SK-N-SH (cell line): ENCODE data around the gene R3HDM4. TPM values are rescaled to one million over a fixed set of nuclear protein-coding genes. Genes with fewer than 3 reads are reported as not detected.

Experiments
- CTCF ChIA-PET: fragments of 300-600, 350-600 bp; formaldehyde crosslinking; extraction: SDS; loops from one replicate; lab custom pipeline; 2021; lab: Yijun Ruan, JAX
- POLR2A ChIA-PET: fragments of 350-600 bp; sonication (Branson Sonifier 250); formaldehyde crosslinking; extraction: SDS; loops from one replicate; lab custom pipeline; 2020; ENCODE audit warnings: antibody characterized with exemption, inconsistent platforms; lab: Yijun Ruan, JAX
- DNase-seq: peaks from one replicate; pipeline ENCODE4 v3.0.0; 2012
- H2AFZ ChIP-seq: fragments of 200-600 bp; sonication (generic); 2 replicates; pipeline ENCODE4 v1.8.1; 2016; ENCODE audit warnings: antibody characterized with exemption, mild to moderate bottlenecking, low read depth
- H3F3A ChIP-seq: fragments of 200-600 bp; sonication (generic); replicated peaks from 2 replicates; pipeline ENCODE3; 2016; ENCODE audit warnings: antibody characterized with exemption, mild to moderate bottlenecking; ENCODE audit not compliant: insufficient read depth
- H3K27ac ChIP-seq, 2 experiments: fragments of 200-500 bp in 1 of 2; fragments of 200-600 bp in 1 of 2; sonication (Bioruptor generic) in 1 of 2; sonication (generic), shearing (Covaris generic) in 1 of 2; 2 replicates each; pipeline versions ENCODE4 v1.5.1 to v1.6.1; 2014 to 2016; ENCODE audit warnings: low read depth in 2 of 2, inconsistent platforms in 1 of 2, low read length in 1 of 2, mild to moderate bottlenecking in 1 of 2, mixed read lengths in 1 of 2
- H3K27me3 ChIP-seq: fragments of 200-600 bp; sonication (generic), shearing (Covaris generic); 2 replicates; pipeline ENCODE4 v1.6.1; 2016; ENCODE audit warnings: mixed run types; ENCODE audit not compliant: insufficient read depth
- H3K36me3 ChIP-seq, 2 experiments: fragments of 200-500 bp in 1 of 2; fragments of 200-600 bp in 1 of 2; sonication (Bioruptor generic) in 1 of 2; sonication (generic) in 1 of 2; replicated peaks in 1 of 2; 2 replicates each; pipeline versions ENCODE3 to v1.5.1; 2014 to 2016; ENCODE audit warnings: low read length in 1 of 2, mild to moderate bottlenecking in 1 of 2; ENCODE audit not compliant: insufficient read depth in 2 of 2, control insufficient read depth in 1 of 2
- H3K4me1 ChIP-seq, 2 experiments: fragments of 200-500 bp in 1 of 2; fragments of 200-600 bp in 1 of 2; sonication (Bioruptor generic) in 1 of 2; sonication (generic), shearing (Covaris generic) in 1 of 2; 2 replicates each; pipeline versions ENCODE4 v1.5.1 to v1.6.1; 2014 to 2016; ENCODE audit warnings: low read depth in 1 of 2, low read length in 1 of 2, mixed run types in 1 of 2; ENCODE audit not compliant: insufficient read depth in 2 of 2, control insufficient read depth in 1 of 2
- H3K4me2 ChIP-seq: fragments of 200-600 bp; sonication (generic), shearing (Covaris generic); 2 replicates; pipeline ENCODE4 v1.6.1; 2017; ENCODE audit warnings: mixed run types
- H3K4me3 ChIP-seq, 2 experiments: fragments of 200-500 bp in 1 of 2; fragments of 200-600 bp in 1 of 2; sonication (Bioruptor generic) in 1 of 2; sonication (generic), shearing (Covaris generic) in 1 of 2; 2 replicates each; pipeline versions ENCODE4 v1.5.1 to v1.8.1; 2014 to 2016; ENCODE audit warnings: low read depth in 2 of 2, inconsistent platforms in 1 of 2, low read length in 1 of 2, mild to moderate bottlenecking in 1 of 2, mixed read lengths in 1 of 2, moderate library complexity in 1 of 2
- H3K79me2 ChIP-seq: fragments of 200-600 bp; sonication (generic); 2 replicates; pipeline ENCODE4 v1.8.1; 2017; ENCODE audit warnings: mild to moderate bottlenecking; ENCODE audit not compliant: insufficient read depth
- H3K9ac ChIP-seq: fragments of 200-600 bp; sonication (generic); 2 replicates; pipeline ENCODE4 v1.6.1; 2017; ENCODE audit warnings: mixed run types
- H3K9me2 ChIP-seq: fragments of 200-600 bp; sonication (generic); 2 replicates; pipeline ENCODE4 v1.6.1; 2017; ENCODE audit warnings: mixed run types
- H3K9me3 ChIP-seq: fragments of 200-600 bp; sonication (generic); 2 replicates; pipeline ENCODE4 v1.6.1; 2017; ENCODE audit warnings: mixed run types, mild to moderate bottlenecking, moderate library complexity
- H4K20me1 ChIP-seq: fragments of 200-600 bp; sonication (generic); 2 replicates; pipeline ENCODE4 v1.6.1; 2017; ENCODE audit warnings: mild to moderate bottlenecking, mixed run types; ENCODE audit not compliant: insufficient read depth
- FOXM1 ChIP-seq: IDR thresholded peaks from 2 replicates; pipeline ENCODE4 v1.4.0; 2012; ENCODE audit warnings: low read depth, mild to moderate bottlenecking
- GATA2 ChIP-seq: sonication (generic); formaldehyde crosslinking; IDR thresholded peaks from 2 replicates; pipeline ENCODE4 v1.5.0; 2020; ENCODE audit warnings: mild to moderate bottlenecking, missing genetic modification reagents
- POLR2AphosphoS5 ChIP-seq: IDR thresholded peaks from 2 replicates; pipeline ENCODE4 v1.6.1; 2012; ENCODE audit warnings: low read depth, low read length
- RFX5 ChIP-seq: IDR thresholded peaks from 2 replicates; pipeline ENCODE4 v1.6.1; 2012; ENCODE audit warnings: mild to moderate bottlenecking, improper control_type of control experiment, low read length
- RXRA ChIP-seq: IDR thresholded peaks from 2 replicates; pipeline ENCODE4 v1.4.0; 2012; ENCODE audit warnings: low read depth, mild to moderate bottlenecking, borderline replicate concordance
- SIN3A ChIP-seq: IDR thresholded peaks from 2 replicates; pipeline ENCODE4 v1.6.1; 2012; ENCODE audit warnings: low read depth, mild to moderate bottlenecking, low read length, moderate library complexity, borderline replicate concordance
- TAF1 ChIP-seq: IDR thresholded peaks from 2 replicates; pipeline ENCODE4 v1.6.1; 2012; ENCODE audit warnings: low read depth, mild to moderate bottlenecking, low read length, moderate library complexity, borderline replicate concordance
- TEAD4 ChIP-seq: IDR thresholded peaks from 2 replicates; pipeline ENCODE4 v1.4.0; 2012; ENCODE audit warnings: mild to moderate bottlenecking, borderline replicate concordance; ENCODE audit not compliant: insufficient read depth
- WGBS: methylation state at CpG from one replicate; pipeline ENCODE4 v1.1.6; 2017; ENCODE audit warnings: low lambda C conversion rate; 5-methylcytosine and 5-hydroxymethylcytosine counted together
- polyA plus RNA-seq, 3 experiments: library from polyadenylated mRNA; depleted of rRNA; stranded (reverse); fragments of >200 nt; gene quantifications; 2 replicates each; pipeline ENCODE4 v1.2.3, GENCODE V29; 2012
- TF ChIP-seq, protein P1 (sequence below): fragments of 150-350 bp; IDR thresholded peaks from 2 replicates; pipeline ENCODE4 v1.6.1; 2017; ENCODE audit warnings: antibody characterized with exemption, low read length, low read depth, borderline replicate concordance
- TF ChIP-seq, protein P2 (sequence below): fragments of 150-350 bp; IDR thresholded peaks from 2 replicates; pipeline ENCODE4 v1.6.1; 2016; ENCODE audit warnings: mild to moderate bottlenecking, low read depth, low read length
- TF ChIP-seq, protein P3 (sequence below): fragments of 200-600 bp; sonication (generic); IDR thresholded peaks from 2 replicates; pipeline ENCODE4 v1.6.1; 2017; ENCODE audit warnings: antibody characterized with exemption, mild to moderate bottlenecking, moderate library complexity

R3HDM4 gene
- polyA plus RNA-seq, 1 of the 3 experiments (the other 2 are of a cell fraction), result 39.2 TPM

DNA sequence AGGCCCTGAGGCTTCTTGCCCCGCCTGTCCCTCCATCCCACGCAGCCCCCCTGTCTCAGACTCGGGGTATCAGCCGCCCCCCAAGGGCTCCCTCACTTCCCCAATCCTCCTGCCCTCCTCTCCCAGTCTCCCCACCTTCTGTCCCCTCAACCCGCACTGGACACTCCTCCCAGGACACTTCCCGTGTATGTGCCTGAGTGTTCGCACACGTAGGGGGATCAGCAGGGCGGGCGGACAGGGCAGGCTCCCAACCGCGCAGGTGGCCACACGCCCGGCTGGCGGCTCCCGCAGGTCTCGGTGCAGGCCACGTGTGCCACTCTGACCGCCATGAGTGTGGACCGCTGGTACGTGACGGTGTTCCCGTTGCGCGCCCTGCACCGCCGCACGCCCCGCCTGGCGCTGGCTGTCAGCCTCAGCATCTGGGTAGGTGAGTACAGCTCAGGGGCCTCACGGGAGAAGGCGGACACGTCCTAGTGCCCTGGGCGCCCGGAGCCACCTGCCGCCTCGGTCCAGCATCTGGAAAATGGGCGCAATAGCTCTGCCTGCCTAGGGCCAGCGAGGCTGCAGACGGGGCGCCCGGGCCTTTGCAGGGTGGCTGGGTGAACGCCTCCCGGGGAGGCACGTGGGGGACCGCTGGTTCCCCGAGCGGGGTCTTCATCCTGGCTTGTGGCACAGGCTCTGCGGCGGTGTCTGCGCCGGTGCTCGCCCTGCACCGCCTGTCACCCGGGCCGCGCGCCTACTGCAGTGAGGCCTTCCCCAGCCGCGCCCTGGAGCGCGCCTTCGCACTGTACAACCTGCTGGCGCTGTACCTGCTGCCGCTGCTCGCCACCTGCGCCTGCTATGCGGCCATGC is 6.4 kb upstream of the R3HDM4 start:
- POLR2A ChIA-PET, result no interaction called here
- Histone ChIP-seq H3K9ac (no peak overlapping the region), H3K4me3 (no peak overlapping the region), H3K9me2 (no peaks in the 10 kb centered on the region), H2AFZ (no peak overlapping the region), H3K4me1 (peaks cover under 1 to 17% of the 10 kb centered on the region in 2 experiments; a peak in 1 of 4 replicates), H3K27ac (no peak overlapping the region), H3K27me3 (peaks cover 41% of the 10 kb centered on the region), H3K9me3 (no peaks in the 10 kb centered on the region), H3K36me3 (no peaks in the 10 kb centered on the region), H3F3A (peaks cover 26% of the 10 kb centered on the region), H4K20me1 (no peaks in the 10 kb centered on the region), H3K4me2 (no peak overlapping the region), H3K79me2 (no peaks in the 10 kb centered on the region)
- TF ChIP-seq SIN3A (no peak), TAF1 (no peak), RFX5 (no peak), GATA2 (CRISPR knock-in tag) (no peak), FOXM1 (no peak)
- TF ChIP-seq, protein P1, sequence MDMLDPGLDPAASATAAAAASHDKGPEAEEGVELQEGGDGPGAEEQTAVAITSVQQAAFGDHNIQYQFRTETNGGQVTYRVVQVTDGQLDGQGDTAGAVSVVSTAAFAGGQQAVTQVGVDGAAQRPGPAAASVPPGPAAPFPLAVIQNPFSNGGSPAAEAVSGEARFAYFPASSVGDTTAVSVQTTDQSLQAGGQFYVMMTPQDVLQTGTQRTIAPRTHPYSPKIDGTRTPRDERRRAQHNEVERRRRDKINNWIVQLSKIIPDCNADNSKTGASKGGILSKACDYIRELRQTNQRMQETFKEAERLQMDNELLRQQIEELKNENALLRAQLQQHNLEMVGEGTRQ, result no peak
- WGBS, result 16% methylated on average over 27 of the region's 68 CpGs
- CTCF ChIA-PET, result interaction anchor here (0.7 to 11.2 kb wide), 7 partner anchors 10 to 149 kb away, joined by 3 to 161 read pairs (median 5); partner anchors contain the start of genes CFD and WDR18
- no peak for DNase-seq

DNA sequence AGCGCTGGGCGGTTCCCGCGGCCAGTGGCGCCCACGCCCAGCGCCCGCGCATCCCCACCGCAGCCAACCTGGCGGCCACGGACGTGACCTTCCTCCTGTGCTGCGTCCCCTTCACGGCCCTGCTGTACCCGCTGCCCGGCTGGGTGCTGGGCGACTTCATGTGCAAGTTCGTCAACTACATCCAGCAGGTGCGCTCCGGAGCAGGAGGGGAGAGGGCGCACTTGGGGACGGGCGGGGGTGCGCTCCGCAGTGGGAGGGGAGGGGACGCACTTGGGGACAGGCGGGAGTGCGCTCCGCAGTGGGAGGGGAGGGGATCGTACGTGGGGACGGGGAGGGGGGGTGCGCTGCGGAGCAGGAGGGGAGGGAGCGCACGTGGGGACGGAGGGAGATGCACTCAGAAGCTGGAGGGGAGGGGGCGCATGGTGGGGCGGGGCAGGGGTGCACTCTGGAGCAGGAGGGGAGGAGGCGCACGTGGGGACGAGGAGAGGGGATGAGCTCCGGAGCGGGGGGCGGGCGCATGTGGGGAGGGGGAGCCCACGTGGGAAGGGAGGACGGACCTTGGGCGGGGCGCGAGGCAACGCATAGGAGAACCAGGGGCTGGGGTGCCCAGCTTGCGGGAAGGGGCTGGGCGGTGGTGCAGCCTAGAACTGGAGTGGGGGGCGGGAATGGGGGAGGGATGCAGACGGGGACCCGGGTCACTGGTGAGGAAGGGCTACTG is 5.6 kb upstream of the R3HDM4 start:
- Histone ChIP-seq H3K4me2 (no peak overlapping the region), H3K36me3 (no peaks in the 10 kb centered on the region), H3K27ac (no peak overlapping the region), H4K20me1 (no peaks in the 10 kb centered on the region), H3K4me3 (no peak overlapping the region), H3K27me3 (peaks cover 41% of the 10 kb centered on the region), H3K79me2 (no peaks in the 10 kb centered on the region), H3K9me2 (no peaks in the 10 kb centered on the region), H3K9ac (no peak overlapping the region), H3K4me1 (peaks cover 0 to 17% of the 10 kb centered on the region in 2 experiments; a peak in 2 of 4 replicates), H3F3A (peaks cover 26% of the 10 kb centered on the region), H3K9me3 (no peaks in the 10 kb centered on the region), H2AFZ (no peak overlapping the region)
- WGBS, result 6% methylated on average over 39 of the region's 58 CpGs
- CTCF ChIA-PET, result interaction anchor here (0.7 to 11.2 kb wide), 7 partner anchors 11 to 137 kb away, joined by 3 to 161 read pairs (median 20); partner anchors contain the start of genes CFD and WDR18
- no peak for DNase-seq
- POLR2A ChIA-PET, result no interaction called here
- TF ChIP-seq, protein P2, sequence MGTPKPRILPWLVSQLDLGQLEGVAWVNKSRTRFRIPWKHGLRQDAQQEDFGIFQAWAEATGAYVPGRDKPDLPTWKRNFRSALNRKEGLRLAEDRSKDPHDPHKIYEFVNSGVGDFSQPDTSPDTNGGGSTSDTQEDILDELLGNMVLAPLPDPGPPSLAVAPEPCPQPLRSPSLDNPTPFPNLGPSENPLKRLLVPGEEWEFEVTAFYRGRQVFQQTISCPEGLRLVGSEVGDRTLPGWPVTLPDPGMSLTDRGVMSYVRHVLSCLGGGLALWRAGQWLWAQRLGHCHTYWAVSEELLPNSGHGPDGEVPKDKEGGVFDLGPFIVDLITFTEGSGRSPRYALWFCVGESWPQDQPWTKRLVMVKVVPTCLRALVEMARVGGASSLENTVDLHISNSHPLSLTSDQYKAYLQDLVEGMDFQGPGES, result no peak
- TF ChIP-seq POLR2AphosphoS5, result no peak
- TF ChIP-seq TEAD4, result no peak
- TF ChIP-seq, protein P3, sequence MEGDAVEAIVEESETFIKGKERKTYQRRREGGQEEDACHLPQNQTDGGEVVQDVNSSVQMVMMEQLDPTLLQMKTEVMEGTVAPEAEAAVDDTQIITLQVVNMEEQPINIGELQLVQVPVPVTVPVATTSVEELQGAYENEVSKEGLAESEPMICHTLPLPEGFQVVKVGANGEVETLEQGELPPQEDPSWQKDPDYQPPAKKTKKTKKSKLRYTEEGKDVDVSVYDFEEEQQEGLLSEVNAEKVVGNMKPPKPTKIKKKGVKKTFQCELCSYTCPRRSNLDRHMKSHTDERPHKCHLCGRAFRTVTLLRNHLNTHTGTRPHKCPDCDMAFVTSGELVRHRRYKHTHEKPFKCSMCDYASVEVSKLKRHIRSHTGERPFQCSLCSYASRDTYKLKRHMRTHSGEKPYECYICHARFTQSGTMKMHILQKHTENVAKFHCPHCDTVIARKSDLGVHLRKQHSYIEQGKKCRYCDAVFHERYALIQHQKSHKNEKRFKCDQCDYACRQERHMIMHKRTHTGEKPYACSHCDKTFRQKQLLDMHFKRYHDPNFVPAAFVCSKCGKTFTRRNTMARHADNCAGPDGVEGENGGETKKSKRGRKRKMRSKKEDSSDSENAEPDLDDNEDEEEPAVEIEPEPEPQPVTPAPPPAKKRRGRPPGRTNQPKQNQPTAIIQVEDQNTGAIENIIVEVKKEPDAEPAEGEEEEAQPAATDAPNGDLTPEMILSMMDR, result no peak
- TF ChIP-seq RXRA, result no peak
